ENCODE results near the gene KNTC1.
"Not testable (repeated sequence)": the region's sequence is repeated elsewhere in the genome, so short reads cannot be mapped to it uniquely, and the experiment has no call there.

KNTC1 gene

DNA sequence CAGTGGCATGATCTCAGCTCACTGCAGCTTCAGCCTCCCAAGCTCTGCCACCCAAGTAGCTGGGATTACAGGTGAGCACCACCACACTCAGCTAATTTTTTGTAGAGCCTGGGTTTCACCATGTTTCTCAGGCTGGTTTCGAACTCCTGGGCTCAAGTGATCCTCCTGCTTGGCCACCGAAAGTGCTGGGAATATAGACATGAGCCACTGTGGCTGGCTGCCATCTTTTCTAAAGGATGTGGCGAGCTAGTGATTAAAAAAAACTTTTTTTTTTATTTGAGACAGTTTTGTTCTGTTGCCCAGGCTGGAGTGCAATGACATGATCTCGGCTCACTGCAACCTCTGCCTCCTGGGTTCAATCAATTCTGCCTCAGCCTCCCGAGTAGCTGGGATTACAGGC lies 39.8 kb downstream of the KNTC1 start:
- DNase-seq (ENCODE audit: low read depth), result not testable (repeated sequence)

- DNase-seq (ENCODE audit: low read depth), result no peak
Measured at GRCh38 chr12:122569288-122569687, 42.2 kb downstream of the KNTC1 start.

GRCh38 chr12:122570006-122570405 lies 43.0 kb downstream of the KNTC1 start:
- not testable (repeated sequence) for DNase-seq (ENCODE audit: low read depth)

GRCh38 chr12:122571821-122572220 lies 44.8 kb downstream of the KNTC1 start:
- DNase-seq (ENCODE audit: low read depth), result no peak

- not testable (repeated sequence) for DNase-seq (ENCODE audit: low read depth)
Measured at GRCh38 chr12:122583294-122583693, 56.2 kb downstream of the KNTC1 start.

- DNase-seq (ENCODE audit: low read depth), result no peak
Measured at GRCh38 chr12:122584177-122584863, 57.3 kb downstream of the KNTC1 start.

GRCh38 chr12:122590990-122591389 lies 63.9 kb downstream of the KNTC1 start:
- no peak for DNase-seq (ENCODE audit: low read depth)

- DNase-seq (ENCODE audit: low read depth), result not testable (repeated sequence)
Measured at GRCh38 chr12:122591966-122592365, 64.9 kb downstream of the KNTC1 start.

GRCh38 chr12:122592543-122592942 lies 65.5 kb downstream of the KNTC1 start:
- not testable (repeated sequence) for DNase-seq (ENCODE audit: low read depth)

DNA sequence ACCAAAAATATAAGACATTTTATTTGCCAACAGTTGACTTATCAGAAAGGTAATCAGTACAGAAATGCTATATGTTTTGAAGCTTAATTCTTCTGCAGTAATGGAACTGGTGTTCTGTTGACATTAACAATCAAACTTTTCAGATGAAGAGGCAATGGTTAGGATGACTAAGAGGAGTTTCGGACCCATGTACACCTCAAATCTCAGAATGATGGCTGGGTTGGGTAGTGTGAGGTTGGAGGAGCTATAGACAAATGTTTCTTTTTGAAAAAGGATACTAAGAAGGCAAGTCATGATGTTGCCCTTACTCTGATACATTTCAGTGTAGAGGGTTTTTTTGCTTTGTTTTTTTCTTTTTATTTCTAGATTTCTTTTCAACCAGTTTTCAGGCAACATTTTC lies 66.9 kb downstream of the KNTC1 start:
- no peak for DNase-seq (ENCODE audit: low read depth)

DNA sequence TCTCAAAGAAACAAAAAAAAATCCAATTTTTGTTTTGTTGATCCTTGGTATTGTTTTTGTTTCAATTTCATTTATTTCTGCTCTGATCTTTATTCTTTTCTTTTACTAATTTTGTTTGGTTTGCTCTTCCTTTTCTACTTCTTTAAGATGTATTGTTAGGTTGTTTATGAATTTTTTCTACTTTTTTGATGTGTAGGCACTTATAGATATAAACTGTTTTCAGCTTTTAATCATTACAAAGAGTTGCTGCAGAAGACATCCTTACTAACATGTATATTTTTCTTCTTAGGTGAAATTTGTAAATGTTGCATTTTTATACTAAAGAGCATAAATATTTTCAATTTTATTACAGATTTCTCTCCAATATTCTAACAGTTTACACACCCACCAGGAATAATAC lies 69.8 kb downstream of the KNTC1 start:
- no peak for DNase-seq (ENCODE audit: low read depth)

GRCh38 chr12:122602456-122602855 lies 75.4 kb downstream of the KNTC1 start:
- no peak for DNase-seq (ENCODE audit: low read depth)

DNA sequence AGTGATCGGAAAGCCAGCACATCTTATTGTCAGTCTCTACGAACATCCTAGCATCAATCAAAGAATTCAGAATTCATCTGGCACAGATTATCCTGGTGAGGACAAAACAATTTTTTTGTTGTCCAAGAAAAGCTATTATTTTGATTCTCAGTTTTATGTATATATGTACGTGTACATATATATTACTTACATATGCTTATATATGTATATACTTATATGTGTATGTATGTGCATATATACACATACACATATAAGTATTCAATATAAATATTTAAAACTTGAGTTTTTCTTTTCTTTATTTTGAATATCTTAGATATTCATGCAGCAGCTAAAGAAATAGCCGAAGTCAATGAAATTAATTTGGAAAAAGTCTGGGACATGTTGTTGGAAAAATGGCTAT lies 77.9 kb downstream of the KNTC1 start:
- no peak for DNase-seq (ENCODE audit: low read depth)

GRCh38 chr12:122609732-122610131 lies 82.7 kb downstream of the KNTC1 start:
- no peak for DNase-seq (ENCODE audit: low read depth)

DNA sequence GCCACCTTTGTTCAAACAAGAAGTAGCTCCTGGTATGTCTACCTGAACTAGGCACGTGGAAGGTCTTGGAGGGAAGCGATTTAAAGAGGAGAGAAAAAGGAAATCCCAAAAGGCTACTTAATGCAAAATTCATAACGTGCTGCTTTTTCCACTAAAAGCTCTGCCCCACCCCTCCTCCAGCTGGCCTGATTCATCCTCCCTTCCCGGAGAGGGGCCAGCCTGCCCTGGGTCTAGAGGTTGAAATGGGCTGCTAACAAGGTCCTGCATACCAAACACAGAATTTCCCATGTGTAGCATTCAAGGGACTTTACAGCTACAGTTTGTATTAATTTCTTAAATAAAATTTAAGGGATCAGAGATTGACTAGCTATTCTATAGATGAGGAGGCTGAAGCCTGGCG lies 83.2 kb downstream of the KNTC1 start:
- DNase-seq (ENCODE audit: low read depth), result no peak

GRCh38 chr12:122610911-122611310 lies 83.9 kb downstream of the KNTC1 start:
- DNase-seq (ENCODE audit: low read depth), result no peak

DNA sequence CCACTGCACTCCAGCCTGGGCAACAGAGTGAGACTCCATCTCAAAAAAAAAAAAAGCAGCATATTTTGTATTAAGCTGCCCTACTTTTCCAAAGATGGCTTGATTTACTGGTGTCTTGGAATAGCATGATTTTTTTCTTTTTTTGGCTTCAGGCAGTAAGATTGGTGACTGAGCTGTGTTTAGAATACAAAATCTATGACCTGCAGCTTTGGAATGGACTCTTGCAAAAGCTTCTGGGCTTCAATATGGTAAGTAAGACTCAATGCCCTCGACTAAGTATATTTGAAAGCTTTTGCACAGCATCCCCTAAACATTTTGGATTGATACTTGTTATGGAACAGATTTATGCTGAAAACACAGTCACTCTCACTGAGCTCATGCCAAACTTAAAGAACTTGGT lies 87.8 kb downstream of the KNTC1 start:
- no peak for DNase-seq (ENCODE audit: low read depth)

- DNase-seq (ENCODE audit: low read depth), result no peak
Measured at GRCh38 chr12:122615780-122616179, 88.7 kb downstream of the KNTC1 start.

DNA sequence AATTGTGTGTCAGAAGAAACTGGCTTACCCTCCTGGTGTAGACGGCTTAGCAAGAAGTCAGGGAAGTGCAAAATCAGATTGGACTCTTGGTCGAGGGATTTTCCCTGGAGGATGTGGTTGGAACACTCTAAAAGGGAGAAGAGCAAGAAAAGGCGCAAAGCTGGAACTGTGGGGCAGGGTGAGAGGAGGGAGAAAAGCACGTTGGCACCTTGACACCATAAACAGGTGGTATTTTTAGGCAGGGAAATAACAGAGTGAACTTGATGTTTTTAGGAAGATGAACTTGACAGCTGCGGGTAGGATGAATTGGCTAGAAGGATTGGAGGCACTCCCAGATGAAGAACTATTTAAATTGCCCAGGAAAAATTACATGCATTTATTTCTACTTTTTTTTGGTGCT lies 108.4 kb downstream of the KNTC1 start:
- DNase-seq (ENCODE audit: low read depth), result no peak

DNA sequence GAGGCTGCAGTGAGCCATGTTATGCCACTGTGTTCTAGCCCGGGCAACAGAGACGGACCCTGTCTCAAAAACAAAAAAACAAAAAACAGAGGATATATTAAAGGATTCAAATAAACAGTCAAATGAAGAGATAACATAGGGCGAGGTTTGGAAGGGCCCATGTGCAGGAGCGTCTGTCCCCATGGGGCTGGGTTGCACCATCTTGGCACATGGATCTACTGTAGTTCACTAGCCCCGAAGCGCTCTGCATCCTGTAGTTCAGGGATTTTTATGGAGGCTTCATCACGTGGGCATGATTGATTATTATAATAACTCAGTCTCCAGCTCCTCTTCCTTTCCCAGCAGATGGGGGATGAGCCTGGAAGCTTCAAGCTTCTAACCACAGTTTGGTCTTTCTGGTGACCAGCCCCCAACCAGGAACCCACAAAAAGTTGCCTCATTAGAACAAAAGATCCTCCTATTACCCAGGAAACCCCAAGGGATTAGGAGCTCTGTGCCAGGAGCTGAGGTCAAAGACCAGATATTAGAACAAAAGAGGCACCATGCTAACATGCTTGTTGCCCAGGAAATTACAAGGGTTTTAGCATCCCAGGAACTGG lies 116.3 kb downstream of the KNTC1 start:
- no peak for DNase-seq (ENCODE audit: low read depth)

- peak; percentile 73 for DNase-seq (ENCODE audit: low read depth)
Measured at GRCh38 chr12:122646517-122647217, 119.6 kb downstream of the KNTC1 start.

- no peak for DNase-seq (ENCODE audit: low read depth)
Measured at GRCh38 chr12:122651520-122652224, 124.6 kb downstream of the KNTC1 start.

GRCh38 chr12:122653291-122653690 lies 126.2 kb downstream of the KNTC1 start:
- not testable (repeated sequence) for DNase-seq (ENCODE audit: low read depth)

All from fibroblast of the conjunctiva (primary cell).